ENCODE data around the gene WNT9A.
"Not testable (repeated sequence)": the region's sequence is repeated elsewhere in the genome, so short reads cannot be mapped to it uniquely, and the experiment has no call there.

Gene WNT9A

GRCh38 chr1:227970076-227970995 is 22.6 kb upstream of the WNT9A start:
- H3K36me3 ChIP-seq (ENCODE audit: control insufficient read depth, insufficient read depth, low read length); H3K4me1 ChIP-seq (ENCODE audit: control insufficient read depth, insufficient read depth, low read length); H3K9me3 ChIP-seq (ENCODE audit: control insufficient read depth, low read length): not testable (repeated sequence)

GRCh38 chr1:227967815-227968214 is 20.1 kb upstream of the WNT9A start:
- not testable (repeated sequence) for H3K4me1 ChIP-seq (ENCODE audit: control insufficient read depth, insufficient read depth, low read length); H3K4me3 ChIP-seq (ENCODE audit: low read length); H3K36me3 ChIP-seq (ENCODE audit: control insufficient read depth, insufficient read depth, low read length); H3K27me3 ChIP-seq (ENCODE audit: control insufficient read depth, insufficient read depth, low read length); H3K9ac ChIP-seq (ENCODE audit: low read length); H3K9me3 ChIP-seq (ENCODE audit: control insufficient read depth, low read length)

More at GRCh38 chr1:227970076-227970995, 22.6 kb upstream of the WNT9A start:
- not testable (repeated sequence) for H3K9ac ChIP-seq (ENCODE audit: low read length); H3K27me3 ChIP-seq (ENCODE audit: control insufficient read depth, insufficient read depth, low read length); H3K4me3 ChIP-seq (ENCODE audit: low read length)

- not testable (repeated sequence) for H3K36me3 ChIP-seq (ENCODE audit: control insufficient read depth, insufficient read depth, low read length); H3K9me3 ChIP-seq (ENCODE audit: control insufficient read depth, low read length); H3K4me1 ChIP-seq (ENCODE audit: control insufficient read depth, insufficient read depth, low read length); H3K4me3 ChIP-seq (ENCODE audit: low read length); H3K9ac ChIP-seq (ENCODE audit: low read length); H3K27me3 ChIP-seq (ENCODE audit: control insufficient read depth, insufficient read depth, low read length)
Measured at GRCh38 chr1:227966733-227967132, 19.0 kb upstream of the WNT9A start.

- peaks cover 7% of the 10 kb centered on the region for H3K27me3 ChIP-seq (ENCODE audit: control insufficient read depth, insufficient read depth, low read length)
- H3K36me3 ChIP-seq (ENCODE audit: control insufficient read depth, insufficient read depth, low read length) = no peaks in the 10 kb centered on the region
Measured at GRCh38 chr1:227961651-227962466, 14.1 kb upstream of the WNT9A start.

GRCh38 chr1:227959325-227959860 is 11.7 kb upstream of the WNT9A start:
- Histone ChIP-seq H3K9me3 (ENCODE audit: control insufficient read depth, low read length) (no peaks in the 10 kb centered on the region), H3K27me3 (ENCODE audit: control insufficient read depth, insufficient read depth, low read length) (peaks cover 9% of the 10 kb centered on the region), H3K36me3 (ENCODE audit: control insufficient read depth, insufficient read depth, low read length) (no peaks in the 10 kb centered on the region), H3K4me3 (ENCODE audit: low read length) (no peak overlapping the region), H3K4me1 (ENCODE audit: control insufficient read depth, insufficient read depth, low read length) (no peaks in the 10 kb centered on the region), H3K9ac (ENCODE audit: low read length) (no peak overlapping the region)

More at GRCh38 chr1:227961651-227962466, 14.1 kb upstream of the WNT9A start:
- Histone ChIP-seq H3K9ac (ENCODE audit: low read length) (no peak overlapping the region), H3K9me3 (ENCODE audit: control insufficient read depth, low read length) (no peaks in the 10 kb centered on the region), H3K4me3 (ENCODE audit: low read length) (no peak overlapping the region), H3K4me1 (ENCODE audit: control insufficient read depth, insufficient read depth, low read length) (no peaks in the 10 kb centered on the region)

- no peaks in the 10 kb centered on the region for H3K4me1 ChIP-seq (ENCODE audit: control insufficient read depth, insufficient read depth, low read length)
- H3K4me3 ChIP-seq (ENCODE audit: low read length) = no peak overlapping the region
- no peaks in the 10 kb centered on the region for H3K36me3 ChIP-seq (ENCODE audit: control insufficient read depth, insufficient read depth, low read length)
- no peaks in the 10 kb centered on the region for H3K9me3 ChIP-seq (ENCODE audit: control insufficient read depth, low read length)
- peaks cover 9% of the 10 kb centered on the region for H3K27me3 ChIP-seq (ENCODE audit: control insufficient read depth, insufficient read depth, low read length)
- no peak overlapping the region for H3K9ac ChIP-seq (ENCODE audit: low read length)
Measured at GRCh38 chr1:227958617-227959324, 11.0 kb upstream of the WNT9A start.

GRCh38 chr1:227955808-227956207 is 8.1 kb upstream of the WNT9A start:
- H3K9me3 ChIP-seq (ENCODE audit: control insufficient read depth, low read length) = no peaks in the 10 kb centered on the region
- no peaks in the 10 kb centered on the region for H3K4me1 ChIP-seq (ENCODE audit: control insufficient read depth, insufficient read depth, low read length)
- no peaks in the 10 kb centered on the region for H3K36me3 ChIP-seq (ENCODE audit: control insufficient read depth, insufficient read depth, low read length)
- H3K27me3 ChIP-seq (ENCODE audit: control insufficient read depth, insufficient read depth, low read length) = peaks cover 14% of the 10 kb centered on the region
- no peak overlapping the region for H3K4me3 ChIP-seq (ENCODE audit: low read length)
- H3K9ac ChIP-seq (ENCODE audit: low read length) = no peak overlapping the region

- no peaks in the 10 kb centered on the region for H3K9me3 ChIP-seq (ENCODE audit: control insufficient read depth, low read length)
- H3K4me3 ChIP-seq (ENCODE audit: low read length) = no peak overlapping the region
- H3K36me3 ChIP-seq (ENCODE audit: control insufficient read depth, insufficient read depth, low read length) = no peaks in the 10 kb centered on the region
- H3K9ac ChIP-seq (ENCODE audit: low read length) = no peak overlapping the region
- no peaks in the 10 kb centered on the region for H3K4me1 ChIP-seq (ENCODE audit: control insufficient read depth, insufficient read depth, low read length)
- H3K27me3 ChIP-seq (ENCODE audit: control insufficient read depth, insufficient read depth, low read length) = peaks cover 18% of the 10 kb centered on the region
Measured at GRCh38 chr1:227954163-227954850, 6.6 kb upstream of the WNT9A start.

GRCh38 chr1:227953022-227953412 is 5.3 kb upstream of the WNT9A start:
- Histone ChIP-seq H3K9me3 (ENCODE audit: control insufficient read depth, low read length) (no peaks in the 10 kb centered on the region), H3K27me3 (ENCODE audit: control insufficient read depth, insufficient read depth, low read length) (peaks cover 30% of the 10 kb centered on the region), H3K9ac (ENCODE audit: low read length) (no peak overlapping the region), H3K4me1 (ENCODE audit: control insufficient read depth, insufficient read depth, low read length) (no peaks in the 10 kb centered on the region), H3K36me3 (ENCODE audit: control insufficient read depth, insufficient read depth, low read length) (no peaks in the 10 kb centered on the region), H3K4me3 (ENCODE audit: low read length) (no peak overlapping the region)

- Histone ChIP-seq H3K9me3 (ENCODE audit: control insufficient read depth, low read length) (no peaks in the 10 kb centered on the region), H3K27me3 (ENCODE audit: control insufficient read depth, insufficient read depth, low read length) (peaks cover 30% of the 10 kb centered on the region)
Measured at GRCh38 chr1:227952374-227953021, 4.8 kb upstream of the WNT9A start.

More at GRCh38 chr1:227952374-227953021, 4.8 kb upstream of the WNT9A start:
- no peaks in the 10 kb centered on the region for H3K36me3 ChIP-seq (ENCODE audit: control insufficient read depth, insufficient read depth, low read length)
- H3K4me3 ChIP-seq (ENCODE audit: low read length) = no peak overlapping the region
- H3K9ac ChIP-seq (ENCODE audit: low read length) = no peak overlapping the region
- no peaks in the 10 kb centered on the region for H3K4me1 ChIP-seq (ENCODE audit: control insufficient read depth, insufficient read depth, low read length)

Data from mucosa of stomach (tissue), 1 donor.